Measurements from ENCODE around the gene GNG10. TPM values are rescaled to one million over a fixed set of nuclear protein-coding genes. Genes with fewer than 3 reads are reported as not detected.

Gene GNG10
- total and polyA plus RNA-seq, 9 of the 15 experiments (the other 6 are each of a cell fraction or from before 2014, with no cell fraction given) = 13.1 to 37.8 (median 28.4) TPM

GRCh38 chr9:111661150-111661801 lies at the start of gene GNG10 (continued):
- no peak for TF ChIP-seq POLR2B (IDR thresholded peaks at IDR 0.05; ENCODE audit: low read depth, partially characterized antibody)
- no peak for TF ChIP-seq ZNF224 (CRISPR knock-in tag; IDR thresholded peaks at IDR 0.05)
- TF ChIP-seq CREB3 (tag; conservative IDR thresholded peaks at IDR 0.05; ENCODE audit: low read depth) = no peak
- TF ChIP-seq ZNF589 (CRISPR knock-in tag; IDR thresholded peaks at IDR 0.05; ENCODE audit: low read depth) = no peak
- no peak for TF ChIP-seq ELK3 (CRISPR knock-in tag; IDR thresholded peaks at IDR 0.05)
- TF ChIP-seq CBX1 (IDR thresholded peaks at IDR 0.05; ENCODE audit: low read depth) = no peak
- no peak for TF ChIP-seq ZBTB9 (CRISPR knock-in tag; IDR thresholded peaks at IDR 0.05)
- TF ChIP-seq PHF8 (IDR thresholded peaks at IDR 0.05; ENCODE audit: borderline replicate concordance, low read length) = peak; percentile 82; the same call in 1 of the 2 replicates
- TF ChIP-seq THAP7 (CRISPR knock-in tag; IDR thresholded peaks at IDR 0.05) = no peak
- TF ChIP-seq THRA (IDR thresholded peaks at IDR 0.05) = no peak
- TF ChIP-seq CTBP1 (IDR thresholded peaks at IDR 0.05; ENCODE audit: borderline replicate concordance) = peak; percentile 77; the same call in 1 of the 2 replicates
- TF ChIP-seq SAFB (IDR thresholded peaks at IDR 0.05; ENCODE audit: borderline replicate concordance, low read depth, low read length) = peak; percentile 40; the same call in 1 of the 2 replicates
- TF ChIP-seq MTA1 (IDR thresholded peaks at IDR 0.05; ENCODE audit: borderline replicate concordance) = no peak
- peak; percentile 69; the same call in 1 of the 2 replicates for TF ChIP-seq VEZF1 (CRISPR knock-in tag; IDR thresholded peaks at IDR 0.05)
- no peak for TF ChIP-seq HMG20B (CRISPR knock-in tag; IDR thresholded peaks at IDR 0.05)
- TF ChIP-seq ZNF41 (CRISPR knock-in tag; conservative IDR thresholded peaks at IDR 0.05) = no peak
- TF ChIP-seq NR2C2 (CRISPR knock-in tag; IDR thresholded peaks at IDR 0.05) = no peak
- TF ChIP-seq NR2C2 (tag; IDR thresholded peaks at IDR 0.05) = no peak
- TF ChIP-seq TCF7L2 (IDR thresholded peaks at IDR 0.05; ENCODE audit: low read depth, low read length) = no peak
- no peak for TF ChIP-seq ZNF449 (CRISPR knock-in tag; IDR thresholded peaks at IDR 0.05)

Measured in K562 (cell line).